OCI-LY1 (cell line): ENCODE results near the gene SCNN1B.

ENCODE experiments used
- CTCF ChIP-seq: fragments of 200-600 bp; sonication (generic), shearing (Covaris generic); IDR thresholded peaks from 2 replicates; pipeline ENCODE4 v1.5.1; 2017; ENCODE audit warnings: mild to moderate bottlenecking, antibody characterized with exemption, low read length, moderate library complexity, mixed read lengths
- EZH2 ChIP-seq: fragments of 200-600 bp; sonication (generic), shearing (Covaris generic); IDR thresholded peaks from 2 replicates; pipeline ENCODE4 v1.8.0; 2017; ENCODE audit warnings: borderline replicate concordance, mixed run types, mild to moderate bottlenecking, antibody characterized with exemption, low read length, moderate library complexity, mixed read lengths

GRCh38 chr16:23365602-23366240 lies 63.6 kb downstream of the SCNN1B start:
- TF ChIP-seq CTCF = no peak
- TF ChIP-seq EZH2 = no peak
